A673 (cell line): ENCODE results near the gene ABHD15.

Experiments
- EZH2 ChIP-seq: fragments of 200-600 bp; sonication (generic); IDR thresholded peaks from 2 replicates; pipeline ENCODE4 v1.6.1; 2017; ENCODE audit warnings: borderline replicate concordance, low read depth, mild to moderate bottlenecking, mixed read lengths, antibody characterized with exemption, low read length; ENCODE audit not compliant: poor library complexity, severe bottlenecking
- TF ChIP-seq, protein P1 (sequence below): fragments of 300-800, 200-600 bp; sonication (generic); conservative IDR thresholded peaks from 2 replicates; pipeline ENCODE4 v1.5.1; 2017; ENCODE audit warnings: low read depth, mild to moderate bottlenecking, antibody characterized with exemption, low read length, moderate library complexity, mixed read lengths

DNA sequence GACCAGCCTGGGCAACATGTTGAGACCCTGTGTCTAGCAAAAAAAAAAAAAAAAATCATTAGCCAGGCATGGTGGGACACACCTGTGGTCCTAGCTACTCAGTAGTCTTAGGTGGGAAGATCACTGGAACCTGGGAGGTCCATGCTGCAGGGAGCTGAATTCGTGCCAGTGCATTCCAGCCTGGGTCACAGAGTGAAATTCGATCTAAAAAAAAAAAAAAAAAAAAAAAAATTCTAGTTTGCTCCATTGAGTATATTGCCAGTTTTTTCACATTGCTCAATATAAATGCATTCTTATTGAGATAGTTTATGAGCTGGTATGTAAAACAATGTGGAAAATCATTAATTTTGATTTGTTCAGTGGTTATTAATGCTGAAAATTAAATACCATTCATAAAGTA is 52.0 kb downstream of the ABHD15 start:
- TF ChIP-seq, protein P1, sequence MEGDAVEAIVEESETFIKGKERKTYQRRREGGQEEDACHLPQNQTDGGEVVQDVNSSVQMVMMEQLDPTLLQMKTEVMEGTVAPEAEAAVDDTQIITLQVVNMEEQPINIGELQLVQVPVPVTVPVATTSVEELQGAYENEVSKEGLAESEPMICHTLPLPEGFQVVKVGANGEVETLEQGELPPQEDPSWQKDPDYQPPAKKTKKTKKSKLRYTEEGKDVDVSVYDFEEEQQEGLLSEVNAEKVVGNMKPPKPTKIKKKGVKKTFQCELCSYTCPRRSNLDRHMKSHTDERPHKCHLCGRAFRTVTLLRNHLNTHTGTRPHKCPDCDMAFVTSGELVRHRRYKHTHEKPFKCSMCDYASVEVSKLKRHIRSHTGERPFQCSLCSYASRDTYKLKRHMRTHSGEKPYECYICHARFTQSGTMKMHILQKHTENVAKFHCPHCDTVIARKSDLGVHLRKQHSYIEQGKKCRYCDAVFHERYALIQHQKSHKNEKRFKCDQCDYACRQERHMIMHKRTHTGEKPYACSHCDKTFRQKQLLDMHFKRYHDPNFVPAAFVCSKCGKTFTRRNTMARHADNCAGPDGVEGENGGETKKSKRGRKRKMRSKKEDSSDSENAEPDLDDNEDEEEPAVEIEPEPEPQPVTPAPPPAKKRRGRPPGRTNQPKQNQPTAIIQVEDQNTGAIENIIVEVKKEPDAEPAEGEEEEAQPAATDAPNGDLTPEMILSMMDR, result no peak
- no peak for TF ChIP-seq EZH2
